PFSK-1 (cell line): ENCODE results near the gene NIT2. TPM values are rescaled to one million over a fixed set of nuclear protein-coding genes. Genes with fewer than 3 reads are reported as not detected.
A peak's percentile ranks its signal among the peaks of the same experiment; 100 is the strongest.

ENCODE experiments used
- FOXP2 ChIP-seq: optimal IDR thresholded peaks from 2 replicates; pipeline ENCODE3; 2011; ENCODE audit warnings: borderline replicate concordance, control low read depth, inconsistent platforms; ENCODE audit not compliant: insufficient read depth; ENCODE audit errors: extremely low read length, extremely low read depth
- POLR2AphosphoS5 ChIP-seq: IDR thresholded peaks from 2 replicates; pipeline ENCODE4 v1.6.1; 2012; ENCODE audit warnings: low read depth, mild to moderate bottlenecking, control low read depth, low read length, moderate library complexity
- REST ChIP-seq, 2 experiments: IDR thresholded peaks; 2 replicates each; pipeline versions ENCODE4 v1.6.1 to v1.8.0; 2011 to 2012; ENCODE audit warnings: low read depth in 2 of 2, low read length in 2 of 2, control low read depth in 1 of 2, inconsistent platforms in 1 of 2, mild to moderate bottlenecking in 1 of 2, moderate library complexity in 1 of 2; ENCODE audit not compliant: insufficient read depth in 1 of 2
- SIN3A ChIP-seq: IDR thresholded peaks from 2 replicates; pipeline ENCODE4 v1.6.1; 2012; ENCODE audit warnings: mild to moderate bottlenecking, low read length, moderate library complexity, borderline replicate concordance; ENCODE audit not compliant: insufficient read depth
- TAF1 ChIP-seq: IDR thresholded peaks from 2 replicates; pipeline ENCODE4 v1.6.1; 2012; ENCODE audit warnings: low read length, control low read depth, borderline replicate concordance; ENCODE audit not compliant: insufficient read depth
- polyA plus RNA-seq: library from polyadenylated mRNA; unstranded; fragments of >200 nt; gene quantifications from one replicate; pipeline ENCODE4 v1.2.1, GENCODE V29; 2012; ENCODE audit warnings: low read depth, missing spikeins; ENCODE audit not compliant: insufficient read length

Gene NIT2
- polyA plus RNA-seq: 21.7 TPM

- TF ChIP-seq TAF1 (no peak), REST (IDR thresholded peaks at IDR 0.05; ENCODE audit: insufficient read depth in 1 of 2, low read depth in 2 of 2, low read length in 2 of 2) (0 out of 4 replicates have a peak, but pooled peaks of 1 of the 2 experiments have one; percentile 12), FOXP2 (peak; percentile 24), POLR2AphosphoS5 (peak; percentile 64; the same call in 1 of the 2 replicates), SIN3A (no peak)
Observed at GRCh38 chr3:100334488-100335351, at the start of gene NIT2. NIT2 (plus strand) TSS chr3:100334757; CDS start chr3:100334792, 35 bp downstream.

GRCh38 chr3:100288288-100288894 lies 46.2 kb upstream of the NIT2 start:
- no peak for TF ChIP-seq REST (IDR thresholded peaks at IDR 0.05; ENCODE audit: insufficient read depth in 1 of 2, low read depth in 2 of 2, low read length in 2 of 2)
- TF ChIP-seq SIN3A: no peak
- no peak for TF ChIP-seq POLR2AphosphoS5
- TF ChIP-seq FOXP2: no peak
- TF ChIP-seq TAF1: no peak

GRCh38 chr3:100289339-100289738 lies 45.2 kb upstream of the NIT2 start:
- TF ChIP-seq SIN3A (no peak), TAF1 (no peak), FOXP2 (no peak), POLR2AphosphoS5 (no peak), REST (IDR thresholded peaks at IDR 0.05; ENCODE audit: insufficient read depth in 1 of 2, low read depth in 2 of 2, low read length in 2 of 2) (no peak)

- TF ChIP-seq SIN3A (no peak), TAF1 (no peak), REST (IDR thresholded peaks at IDR 0.05; ENCODE audit: insufficient read depth in 1 of 2, low read depth in 2 of 2, low read length in 2 of 2) (no peak), FOXP2 (no peak), POLR2AphosphoS5 (no peak)
Observed at GRCh38 chr3:100295089-100295488, 39.5 kb upstream of the NIT2 start.

GRCh38 chr3:100297784-100298183 lies 36.8 kb upstream of the NIT2 start:
- TF ChIP-seq FOXP2 (no peak), TAF1 (no peak), REST (IDR thresholded peaks at IDR 0.05; ENCODE audit: insufficient read depth in 1 of 2, low read depth in 2 of 2, low read length in 2 of 2) (no peak), SIN3A (no peak), POLR2AphosphoS5 (no peak)
